Measurements from ENCODE around the gene LTA.

DNA sequence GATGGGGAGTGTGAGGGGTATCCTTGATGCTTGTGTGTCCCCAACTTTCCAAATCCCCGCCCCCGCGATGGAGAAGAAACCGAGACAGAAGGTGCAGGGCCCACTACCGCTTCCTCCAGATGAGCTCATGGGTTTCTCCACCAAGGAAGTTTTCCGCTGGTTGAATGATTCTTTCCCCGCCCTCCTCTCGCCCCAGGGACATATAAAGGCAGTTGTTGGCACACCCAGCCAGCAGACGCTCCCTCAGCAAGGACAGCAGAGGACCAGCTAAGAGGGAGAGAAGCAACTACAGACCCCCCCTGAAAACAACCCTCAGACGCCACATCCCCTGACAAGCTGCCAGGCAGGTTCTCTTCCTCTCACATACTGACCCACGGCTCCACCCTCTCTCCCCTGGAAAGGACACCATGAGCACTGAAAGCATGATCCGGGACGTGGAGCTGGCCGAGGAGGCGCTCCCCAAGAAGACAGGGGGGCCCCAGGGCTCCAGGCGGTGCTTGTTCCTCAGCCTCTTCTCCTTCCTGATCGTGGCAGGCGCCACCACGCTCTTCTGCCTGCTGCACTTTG is 3.3 kb downstream of the LTA start, which contains the start of gene TNF:
- TF ChIP-seq, protein P1, sequence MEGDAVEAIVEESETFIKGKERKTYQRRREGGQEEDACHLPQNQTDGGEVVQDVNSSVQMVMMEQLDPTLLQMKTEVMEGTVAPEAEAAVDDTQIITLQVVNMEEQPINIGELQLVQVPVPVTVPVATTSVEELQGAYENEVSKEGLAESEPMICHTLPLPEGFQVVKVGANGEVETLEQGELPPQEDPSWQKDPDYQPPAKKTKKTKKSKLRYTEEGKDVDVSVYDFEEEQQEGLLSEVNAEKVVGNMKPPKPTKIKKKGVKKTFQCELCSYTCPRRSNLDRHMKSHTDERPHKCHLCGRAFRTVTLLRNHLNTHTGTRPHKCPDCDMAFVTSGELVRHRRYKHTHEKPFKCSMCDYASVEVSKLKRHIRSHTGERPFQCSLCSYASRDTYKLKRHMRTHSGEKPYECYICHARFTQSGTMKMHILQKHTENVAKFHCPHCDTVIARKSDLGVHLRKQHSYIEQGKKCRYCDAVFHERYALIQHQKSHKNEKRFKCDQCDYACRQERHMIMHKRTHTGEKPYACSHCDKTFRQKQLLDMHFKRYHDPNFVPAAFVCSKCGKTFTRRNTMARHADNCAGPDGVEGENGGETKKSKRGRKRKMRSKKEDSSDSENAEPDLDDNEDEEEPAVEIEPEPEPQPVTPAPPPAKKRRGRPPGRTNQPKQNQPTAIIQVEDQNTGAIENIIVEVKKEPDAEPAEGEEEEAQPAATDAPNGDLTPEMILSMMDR (conservative IDR thresholded peaks at IDR 0.05 in 1 of 2, IDR thresholded peaks at IDR 0.05 in 1 of 2; ENCODE audit: low read depth in 1 of 2, low read length in 2 of 2) = no peak
- no peak for TF ChIP-seq EZH2 (IDR thresholded peaks at IDR 0.05; ENCODE audit: low read length, missing control alignments)

Data from fibroblast of lung (primary cell).